ENCODE results near the gene GFRA4.

Gene GFRA4

DNA sequence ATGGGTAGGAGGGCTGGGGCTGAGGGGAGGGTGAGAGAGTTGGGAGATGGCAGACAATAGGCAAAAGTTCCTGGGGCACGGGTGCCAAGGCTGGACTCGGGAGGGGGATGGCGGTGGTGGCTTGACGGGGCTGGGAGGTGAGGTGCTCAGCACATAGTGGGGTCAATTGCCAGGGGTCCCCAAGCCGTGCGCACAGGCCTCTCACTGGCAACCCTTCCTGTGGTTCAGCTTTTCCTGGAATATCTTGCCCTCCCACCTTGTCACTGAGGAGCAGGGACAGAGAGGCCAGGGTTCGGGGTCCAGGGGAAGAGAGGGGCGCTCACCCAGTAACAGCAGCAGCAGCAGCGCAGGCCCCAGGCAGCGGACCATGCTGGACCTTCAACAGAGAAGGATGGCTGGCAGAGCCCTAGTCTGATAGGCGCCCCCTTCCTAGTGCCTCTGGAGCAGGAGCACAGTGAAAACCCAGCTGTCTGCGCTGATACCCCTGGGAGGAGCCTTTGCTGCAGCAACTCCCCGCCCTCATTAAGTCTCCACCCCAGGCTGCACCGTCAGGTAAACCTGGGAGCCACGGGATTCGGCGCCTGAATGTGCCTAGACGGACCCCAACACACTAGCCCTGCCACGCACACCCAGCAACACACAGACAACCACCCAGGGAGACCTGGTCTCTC, at the start of gene GFRA4:
Gene GFRA4 (minus strand): TSS at position 369 of the 671 bp plus-strand sequence. CDS start 0 bp downstream, at position 369.
- DNase-seq (ENCODE audit: low read depth), result no peak

- no peak for DNase-seq (ENCODE audit: low read depth)
These were observed 49.2 kb upstream of the GFRA4 start, which contains the start of gene SIGLEC1 for GRCh38 chr20:3712279-3712873. SIGLEC1 (minus strand) TSS chr20:3712600; CDS start chr20:3707128, 5,472 bp downstream.

- no peak for DNase-seq (ENCODE audit: low read depth)
These were observed 48.3 kb upstream of the GFRA4 start for GRCh38 chr20:3711484-3711941.

DNA sequence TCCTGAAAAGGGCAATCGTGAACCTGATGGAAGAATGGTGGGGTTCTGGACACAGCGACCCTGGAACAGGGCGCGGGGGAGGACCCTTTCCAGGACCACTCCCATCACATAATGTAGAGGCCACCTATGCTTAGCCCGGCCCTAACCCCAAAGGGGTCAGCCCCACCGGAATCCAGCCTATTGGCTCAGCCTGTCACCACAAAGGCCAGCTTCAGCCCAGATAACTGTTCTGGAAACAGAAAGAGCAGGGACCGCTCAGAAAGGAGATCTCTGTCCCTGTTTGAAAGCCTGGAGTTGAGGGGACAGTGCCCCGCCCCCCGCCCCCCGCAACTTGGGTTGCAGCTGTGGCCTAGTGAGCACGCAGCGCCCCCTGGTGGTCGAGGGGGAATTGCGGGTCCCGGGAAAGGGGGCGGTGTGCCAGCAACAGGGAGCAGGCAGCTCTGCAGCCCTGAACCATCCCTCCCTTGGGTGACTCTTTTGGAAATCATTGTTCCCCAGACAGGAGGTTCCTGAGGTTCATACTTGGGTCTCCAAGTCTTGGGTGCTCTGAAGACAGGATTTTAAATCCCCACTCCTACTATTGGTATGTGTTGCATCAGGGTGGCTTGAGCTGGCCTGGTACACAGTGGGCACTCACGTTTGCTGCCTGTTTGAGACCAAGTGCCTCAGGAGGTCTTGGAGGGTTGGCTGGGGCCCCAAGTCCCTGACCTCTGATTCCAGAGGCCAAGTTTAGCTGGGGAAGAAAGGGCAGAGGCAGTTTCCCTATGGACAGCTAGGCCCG, 47.7 kb upstream of the GFRA4 start:
- no peak for DNase-seq (ENCODE audit: low read depth)

DNA sequence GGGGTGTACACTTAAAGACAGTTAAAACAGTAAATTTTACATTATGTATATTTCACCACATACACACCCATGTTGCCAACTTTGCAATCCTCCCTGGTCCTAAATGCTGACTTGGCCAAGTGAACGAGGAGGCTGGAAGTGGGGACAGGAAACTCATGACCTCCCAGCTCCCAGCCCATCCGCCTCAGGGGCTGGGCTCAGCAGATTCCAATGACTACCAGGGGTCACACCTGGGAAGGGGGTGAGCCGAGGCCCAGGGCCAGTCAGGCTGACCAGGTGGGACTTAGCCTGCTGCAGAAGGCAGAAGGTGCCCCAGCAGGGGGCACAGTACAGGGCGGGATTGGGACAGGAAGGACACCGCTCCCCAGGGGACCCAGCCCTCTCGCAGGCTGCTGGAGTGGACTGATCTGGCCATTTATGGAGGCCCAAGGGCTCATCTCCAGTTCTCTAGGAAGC, 46.8 kb upstream of the GFRA4 start:
- no peak for DNase-seq (ENCODE audit: low read depth)

- no peak for DNase-seq (ENCODE audit: low read depth)
These were observed 44.3 kb upstream of the GFRA4 start for GRCh38 chr20:3707508-3707899.

GRCh38 chr20:3706774-3707507, 43.7 kb upstream of the GFRA4 start:
- peak; percentile 29 for DNase-seq (ENCODE audit: low read depth)

- no peak for DNase-seq (ENCODE audit: low read depth)
These were observed 43.0 kb upstream of the GFRA4 start for GRCh38 chr20:3705970-3706739.

- no peak for DNase-seq (ENCODE audit: low read depth)
These were observed 42.3 kb upstream of the GFRA4 start for GRCh38 chr20:3705491-3705969.

GRCh38 chr20:3704087-3704486, 40.9 kb upstream of the GFRA4 start:
- DNase-seq (ENCODE audit: low read depth), result no peak

- DNase-seq (ENCODE audit: low read depth), result no peak
These were observed 39.6 kb upstream of the GFRA4 start for GRCh38 chr20:3702611-3703391.

DNA sequence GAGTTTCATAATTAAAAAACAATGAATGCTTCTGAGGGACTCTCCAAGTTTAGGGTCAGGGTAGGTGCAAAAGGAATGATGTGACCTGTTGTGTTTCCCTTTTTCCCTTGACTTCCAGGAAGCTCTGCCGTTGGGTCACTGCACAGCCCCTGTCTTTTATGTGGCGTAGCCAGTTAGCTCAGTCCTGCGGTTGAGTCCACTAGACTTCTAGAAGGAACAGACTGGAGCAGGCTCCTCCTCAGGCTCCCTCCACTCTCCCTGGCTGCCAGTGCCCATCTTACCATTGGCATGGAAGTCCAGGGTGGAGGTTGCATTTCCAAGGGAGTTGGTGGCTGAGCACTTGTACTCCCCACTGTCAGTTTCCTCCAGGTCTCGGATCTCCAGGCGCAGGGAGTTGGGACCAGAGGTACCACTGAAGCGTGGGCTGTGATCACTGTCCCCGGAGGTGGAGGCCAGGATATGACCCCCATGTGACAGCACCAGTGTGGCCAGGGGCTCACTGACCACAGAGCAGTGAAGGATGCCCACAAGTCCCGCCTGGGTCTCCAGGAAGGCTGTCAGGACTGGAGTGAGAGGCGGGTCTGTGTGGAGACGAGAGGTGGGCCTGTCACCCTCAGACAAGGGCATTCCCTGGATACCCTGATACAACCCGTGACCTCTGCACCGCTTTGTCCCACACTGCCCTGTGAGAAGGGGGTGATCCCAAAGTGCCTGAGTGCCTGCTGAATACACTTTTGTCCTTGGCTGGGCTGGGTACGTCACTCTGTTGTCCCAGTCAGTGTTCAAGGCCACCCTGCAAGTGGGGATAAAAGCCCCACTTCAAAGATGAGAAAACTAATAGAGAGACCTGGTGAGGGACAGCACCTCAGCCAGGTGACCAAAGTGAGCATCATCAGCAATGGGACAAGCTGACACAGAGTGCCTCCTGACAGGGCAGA, 38.1 kb upstream of the GFRA4 start:
- no peak for DNase-seq (ENCODE audit: low read depth)

DNA sequence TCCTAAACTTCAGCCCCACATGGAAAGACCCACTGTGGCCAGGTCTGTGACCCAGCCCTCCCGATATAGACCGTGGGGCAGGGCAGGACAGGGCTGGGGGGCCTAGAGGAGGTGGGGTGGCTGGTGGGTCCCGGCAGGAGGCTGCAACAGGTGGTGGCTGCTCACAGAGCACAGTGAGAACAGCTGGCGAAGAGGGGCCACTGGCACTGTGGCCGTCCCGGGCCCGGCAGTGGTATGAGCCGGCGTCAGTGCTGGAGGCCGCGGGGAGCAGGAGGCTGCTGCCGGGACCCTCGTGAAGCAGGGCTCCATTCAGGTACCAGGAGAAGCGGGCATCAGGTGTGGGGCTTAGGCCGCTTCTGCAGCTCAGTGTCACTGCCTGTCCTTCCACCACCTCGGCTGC, 35.8 kb upstream of the GFRA4 start:
- DNase-seq (ENCODE audit: low read depth), result no peak

DNA sequence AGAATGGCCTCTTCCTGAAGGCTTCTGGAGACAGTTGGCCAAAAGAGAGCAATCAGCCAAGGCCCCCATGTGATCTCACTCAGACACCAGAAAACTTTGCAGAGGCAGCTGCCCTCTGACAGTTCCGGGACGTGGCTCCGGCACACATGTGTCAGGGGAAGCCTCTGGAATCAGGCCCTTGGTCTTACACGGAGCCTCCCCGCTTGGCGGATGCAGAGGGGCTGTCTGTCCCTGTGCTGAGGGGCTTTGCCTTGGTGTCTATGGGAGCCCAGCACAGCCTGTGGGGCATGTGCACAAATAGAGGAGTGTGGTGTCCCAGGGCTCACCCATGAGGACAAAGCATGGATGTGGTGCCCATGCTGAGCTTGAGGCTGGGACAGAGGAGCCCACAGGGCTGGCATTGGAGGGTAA, 35.4 kb upstream of the GFRA4 start:
- DNase-seq (ENCODE audit: low read depth), result no peak

DNA sequence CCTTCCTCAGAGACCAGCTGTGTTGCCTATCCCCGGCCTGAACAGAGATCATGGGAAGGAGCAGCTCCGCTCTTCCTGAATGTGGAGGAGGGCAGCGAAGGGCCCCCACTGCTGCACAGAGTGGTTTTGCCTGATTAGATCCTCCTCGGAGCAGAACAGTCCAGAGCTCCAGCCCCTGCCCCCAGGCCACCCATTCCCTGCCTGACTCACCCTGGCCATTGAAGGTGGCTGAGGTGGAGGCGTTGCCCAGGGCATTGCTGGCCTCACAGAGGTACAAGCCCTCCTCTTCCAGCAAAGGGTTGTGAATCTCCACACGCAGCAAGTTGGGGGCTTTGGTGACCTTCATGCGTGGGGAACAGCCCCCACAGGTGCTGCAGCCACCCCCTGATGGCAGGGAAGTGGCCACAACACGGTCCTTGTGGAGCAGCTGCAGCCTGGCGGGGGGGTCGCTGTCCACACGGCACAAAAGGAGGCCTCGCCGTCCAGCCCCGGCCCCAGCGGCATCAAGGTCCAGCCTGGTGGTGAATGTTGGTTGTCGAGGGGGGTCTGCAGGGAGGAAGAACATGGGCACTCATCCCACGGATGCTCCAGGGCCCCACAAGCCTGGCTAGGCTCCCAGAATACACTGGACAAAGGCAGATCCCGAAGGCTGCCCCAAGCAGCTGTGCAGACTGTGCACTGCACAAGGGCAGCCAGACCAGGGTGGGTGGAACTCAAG, 34.5 kb upstream of the GFRA4 start:
- DNase-seq (ENCODE audit: low read depth), result no peak

DNA sequence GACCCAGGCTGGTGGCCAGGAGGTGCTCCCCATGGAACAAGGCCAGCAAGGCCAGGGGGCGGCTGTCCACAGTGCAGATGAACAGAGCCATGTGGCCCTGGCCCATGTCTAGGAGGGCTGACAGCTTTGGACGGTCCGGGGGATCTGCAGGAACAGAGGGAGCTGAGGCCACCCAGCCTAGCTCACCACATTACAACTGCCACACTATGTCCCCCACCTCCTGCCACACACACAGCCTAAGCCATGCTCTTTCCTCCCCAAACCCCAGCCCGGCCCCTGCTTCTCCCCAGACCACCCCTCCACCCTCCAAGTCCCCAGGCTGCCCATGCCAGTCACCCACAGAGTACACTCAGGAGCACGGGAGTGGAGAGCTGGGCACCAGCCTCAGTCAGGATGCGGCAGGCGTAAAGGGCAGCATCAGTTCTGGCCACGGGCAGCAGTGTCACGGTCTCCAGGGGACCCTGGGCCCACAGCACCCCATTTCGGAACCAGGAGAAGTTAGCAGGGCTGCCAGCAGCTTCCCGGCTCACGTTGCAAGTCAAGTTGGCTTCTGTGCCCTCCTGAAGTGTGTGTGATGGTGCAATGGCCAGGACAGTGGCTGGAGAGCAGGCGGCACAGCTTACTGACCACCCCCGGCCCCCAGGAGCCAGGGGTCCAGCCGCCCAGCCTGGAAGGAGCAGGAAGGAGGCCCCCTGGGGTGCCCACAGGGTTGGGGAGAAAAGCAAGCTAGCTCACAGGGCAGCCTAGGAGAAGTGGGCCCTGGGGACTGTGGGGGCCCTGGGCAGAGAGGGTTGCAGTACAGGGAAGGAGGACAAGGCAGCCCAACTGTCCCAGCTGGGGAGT, 33.8 kb upstream of the GFRA4 start:
- no peak for DNase-seq (ENCODE audit: low read depth)

DNA sequence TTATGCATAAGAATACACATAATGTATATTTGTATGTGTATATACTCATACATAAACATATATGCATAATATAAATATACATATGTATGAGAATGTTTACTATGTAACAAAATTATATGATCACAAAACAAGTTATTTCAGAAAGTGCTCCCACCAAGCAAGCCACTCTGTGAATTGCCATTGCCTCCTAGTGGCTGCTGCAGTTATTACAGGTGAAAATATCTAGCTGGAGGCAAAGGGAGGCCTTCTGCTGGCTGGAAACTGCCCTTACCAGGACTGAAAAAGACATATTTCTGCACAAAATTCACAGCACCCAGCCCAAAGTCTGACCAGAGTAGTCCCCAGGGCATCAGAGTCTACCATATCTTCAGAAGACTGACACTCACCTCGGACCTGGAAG, 33.0 kb upstream of the GFRA4 start:
- no peak for DNase-seq (ENCODE audit: low read depth)

- no peak for DNase-seq (ENCODE audit: low read depth)
These were observed 31.7 kb upstream of the GFRA4 start for GRCh38 chr20:3694864-3695263.

Data from stromal cell of bone marrow (primary cell).